GM18870 (cell line): ENCODE data around the gene IFT52.
"Not testable (repeated sequence)": the region's sequence is repeated elsewhere in the genome, so short reads cannot be mapped to it uniquely, and the experiment has no call there.

Source experiments
- ATAC-seq: cut with Tn5 transposase; IDR thresholded peaks from one replicate; pipeline ENCODE4 v1.9.1; 2021; ENCODE audit warnings: moderate library complexity; ENCODE audit not compliant: unreplicated experiment

Gene IFT52

DNA sequence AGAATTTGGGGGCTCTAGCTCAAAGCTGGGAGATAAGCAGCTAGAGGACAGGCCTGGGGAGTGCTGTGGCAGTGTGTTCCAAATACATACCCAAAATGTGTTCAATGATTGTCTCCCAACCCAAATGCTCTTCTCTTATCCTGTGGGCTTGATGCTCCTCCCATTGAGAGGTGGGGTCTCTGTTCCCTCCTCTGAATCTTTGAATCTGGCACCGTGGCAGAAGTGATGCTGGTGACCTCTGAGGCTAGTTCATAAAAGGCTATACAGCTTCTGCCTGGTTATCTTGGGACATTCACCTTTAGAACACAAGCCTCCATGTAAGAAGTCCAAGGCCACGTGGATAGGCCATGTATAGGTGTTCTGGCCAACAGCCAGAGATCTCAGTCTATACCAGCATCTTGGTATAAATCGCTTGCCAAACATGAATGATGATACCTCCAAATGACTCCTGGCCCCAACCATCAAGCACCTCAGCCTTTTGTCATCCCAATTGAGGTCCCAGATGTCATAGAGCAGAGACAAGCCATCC lies 60.3 kb downstream of the IFT52 start:
- no peak for ATAC-seq

DNA sequence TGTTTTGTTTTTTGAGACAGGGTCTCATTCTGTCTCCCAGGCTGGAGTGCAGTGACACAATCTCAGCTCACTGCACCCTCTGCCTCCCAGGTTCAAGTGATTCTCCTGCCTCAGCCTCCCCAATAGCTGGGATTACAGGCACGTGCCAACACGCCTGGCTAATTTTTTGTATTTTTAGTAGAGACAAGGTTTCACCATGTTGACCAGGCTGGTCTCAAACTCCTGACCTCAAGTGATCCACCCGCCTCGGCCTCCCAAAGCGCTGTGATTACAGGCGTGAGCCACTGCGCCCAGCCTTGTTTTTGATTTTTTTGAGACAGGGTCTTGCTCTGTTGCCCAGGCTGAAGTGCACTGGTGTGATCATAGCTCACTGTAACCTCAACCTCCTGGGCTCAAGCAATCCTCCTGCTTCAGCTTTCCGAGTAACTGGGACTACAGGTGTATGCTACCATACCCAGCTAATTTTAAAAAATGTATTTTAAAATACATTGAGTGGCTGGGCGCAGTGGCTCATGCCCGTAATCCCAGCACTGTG lies 61.0 kb downstream of the IFT52 start:
- ATAC-seq: not testable (repeated sequence)

DNA sequence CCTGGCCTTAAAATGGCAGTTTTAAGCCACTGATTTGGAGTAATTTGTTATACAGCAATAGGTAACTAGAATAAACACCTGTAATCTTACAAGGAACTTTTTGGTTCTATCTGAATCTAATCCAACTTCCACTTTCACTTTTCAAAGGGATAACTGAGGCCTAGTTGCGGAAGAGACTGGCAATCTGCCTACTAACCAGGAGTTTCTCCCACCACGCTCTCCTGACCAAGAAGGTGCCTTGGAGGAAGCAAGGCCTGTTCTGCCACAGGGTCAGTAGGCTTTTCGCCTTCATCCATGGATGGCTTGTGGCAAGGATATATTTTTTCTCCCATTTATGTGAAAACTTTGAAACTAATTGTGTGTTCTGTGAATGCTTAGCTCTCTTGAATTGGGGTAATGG lies 63.2 kb downstream of the IFT52 start:
- ATAC-seq: no peak

DNA sequence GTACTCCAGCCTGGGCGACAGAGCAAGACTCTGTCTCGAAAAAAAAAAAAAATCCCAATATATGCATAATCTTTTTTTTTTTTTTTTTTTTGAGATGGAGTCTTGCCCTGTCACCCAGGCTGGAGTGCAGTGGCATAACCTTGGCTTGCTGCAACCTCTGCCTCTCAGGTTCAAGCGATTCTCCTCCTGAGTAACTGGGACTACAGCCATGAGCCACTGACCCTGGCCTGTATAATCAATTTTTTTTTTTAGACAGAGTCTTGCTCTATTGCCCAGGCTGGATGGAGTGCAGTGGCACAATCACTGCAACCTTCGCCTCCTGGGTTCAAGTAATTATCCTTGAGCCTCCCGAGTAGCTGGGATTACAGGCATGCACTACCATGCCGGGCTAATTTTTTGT lies 64.4 kb downstream of the IFT52 start:
- ATAC-seq: not testable (repeated sequence)

DNA sequence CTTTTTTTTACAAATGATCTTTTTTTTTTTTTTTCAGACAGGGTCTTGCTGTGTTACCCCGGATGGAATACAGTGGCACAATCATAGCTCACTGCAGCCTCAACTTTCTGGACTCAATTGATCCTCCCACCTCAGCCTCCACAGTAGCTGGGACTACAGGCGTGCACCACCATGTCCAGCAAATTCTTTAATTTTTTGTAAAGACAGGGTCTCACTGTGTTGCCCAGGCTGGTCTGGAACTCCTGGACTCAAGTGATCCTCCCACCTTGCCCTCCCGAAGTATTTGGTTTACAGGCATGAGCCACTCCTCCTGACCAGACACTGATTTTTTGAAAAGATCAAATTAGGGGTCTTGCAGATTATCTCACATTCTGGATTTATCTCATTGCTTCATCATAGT lies 65.2 kb downstream of the IFT52 start:
- ATAC-seq: no peak

DNA sequence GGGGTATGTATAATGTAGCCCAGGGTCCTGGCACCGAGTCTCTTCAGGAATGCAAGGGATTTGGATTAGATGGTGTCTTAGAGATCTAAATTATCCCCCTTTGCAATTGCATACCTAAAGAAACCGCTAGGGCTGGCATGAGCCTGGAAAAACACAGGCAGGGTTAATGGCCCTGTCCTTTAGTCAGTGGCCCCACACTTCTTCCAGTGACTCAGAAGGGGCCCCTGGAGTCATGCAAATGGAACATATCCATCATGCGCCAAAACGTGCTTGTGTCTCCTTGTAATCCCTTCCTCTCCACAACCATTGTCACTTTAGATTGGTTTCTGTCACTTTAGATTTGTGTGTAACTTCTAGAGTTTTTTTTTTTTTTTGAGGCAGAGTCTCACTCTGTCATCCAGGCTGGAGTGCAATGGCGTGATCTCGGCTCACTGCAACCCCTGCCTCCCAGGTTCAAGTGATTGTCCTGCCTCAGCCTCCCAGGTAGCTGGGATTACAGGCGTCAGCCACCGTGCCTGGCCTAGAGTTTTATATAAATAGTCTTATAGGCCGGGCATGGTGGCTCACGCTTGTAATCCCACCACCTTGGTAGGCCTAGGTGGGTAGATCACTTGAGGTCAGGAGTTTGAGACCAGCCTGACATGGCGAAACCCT lies 67.5 kb downstream of the IFT52 start:
- no peak for ATAC-seq

DNA sequence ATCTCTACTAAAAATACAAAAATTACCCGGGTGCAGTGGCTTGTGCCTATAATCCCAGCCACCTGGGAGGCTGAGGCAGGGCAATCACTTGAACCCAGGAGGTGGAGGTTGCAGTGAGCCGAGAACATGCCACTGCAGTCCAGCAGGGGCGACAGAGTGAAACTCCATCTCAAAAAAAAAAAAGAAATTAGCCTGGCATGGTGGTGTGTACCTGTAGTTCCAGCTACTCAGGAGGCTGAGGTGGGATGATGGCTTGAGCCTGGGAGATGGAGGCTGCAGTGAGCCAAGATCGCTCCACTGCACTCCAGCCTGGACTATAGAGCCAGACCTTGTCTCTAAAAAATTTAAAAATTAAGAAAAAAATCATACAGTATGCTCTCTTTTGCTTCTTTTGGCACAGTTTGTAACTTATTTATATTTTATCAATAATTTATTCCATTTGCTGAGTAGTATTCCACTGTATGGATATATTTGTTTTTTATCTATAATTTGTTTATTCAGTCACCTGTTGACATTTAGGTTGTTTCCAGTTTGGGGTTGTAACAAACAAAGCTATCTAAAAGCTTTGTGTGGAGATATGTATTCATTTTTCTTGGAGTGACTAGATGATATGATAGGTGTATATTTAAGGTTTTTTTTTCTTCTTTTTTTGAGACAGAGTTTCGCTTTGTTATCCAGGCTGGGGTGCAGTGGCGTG lies 68.1 kb downstream of the IFT52 start:
- no peak for ATAC-seq

DNA sequence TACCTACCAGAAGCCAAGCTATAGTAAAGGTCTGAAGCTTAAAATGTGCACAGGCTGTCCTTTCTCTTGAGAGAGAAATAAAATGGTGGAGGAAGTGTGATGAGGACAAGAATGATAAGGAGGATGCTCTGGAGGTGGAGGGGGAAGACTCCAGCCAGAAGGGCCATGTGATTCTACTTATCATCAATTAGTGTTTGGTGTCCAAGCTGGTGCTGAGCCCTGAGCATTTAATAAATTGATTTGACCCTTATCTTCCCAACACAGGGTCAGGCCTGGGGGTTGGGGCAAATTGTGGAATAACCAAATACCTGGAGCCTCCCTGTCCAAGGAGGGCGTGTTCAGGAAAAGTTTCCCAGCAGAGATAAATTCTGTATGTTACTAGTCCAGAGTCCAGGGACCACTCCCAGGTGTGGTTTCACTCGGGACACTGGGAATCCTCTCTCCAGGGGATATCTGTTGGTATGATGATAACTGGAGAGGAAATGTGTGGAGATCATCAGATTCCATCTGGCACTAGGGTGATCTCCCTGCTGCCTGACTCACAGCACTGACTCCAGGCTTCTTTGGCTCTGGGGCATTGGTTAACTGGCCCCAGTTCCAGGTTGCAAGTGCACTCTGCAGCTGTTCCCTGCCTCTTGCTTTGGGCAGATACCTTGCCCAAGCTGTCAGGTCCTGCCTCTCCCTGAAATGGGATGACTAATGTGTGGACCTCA lies 72.4 kb downstream of the IFT52 start:
- ATAC-seq: no peak

DNA sequence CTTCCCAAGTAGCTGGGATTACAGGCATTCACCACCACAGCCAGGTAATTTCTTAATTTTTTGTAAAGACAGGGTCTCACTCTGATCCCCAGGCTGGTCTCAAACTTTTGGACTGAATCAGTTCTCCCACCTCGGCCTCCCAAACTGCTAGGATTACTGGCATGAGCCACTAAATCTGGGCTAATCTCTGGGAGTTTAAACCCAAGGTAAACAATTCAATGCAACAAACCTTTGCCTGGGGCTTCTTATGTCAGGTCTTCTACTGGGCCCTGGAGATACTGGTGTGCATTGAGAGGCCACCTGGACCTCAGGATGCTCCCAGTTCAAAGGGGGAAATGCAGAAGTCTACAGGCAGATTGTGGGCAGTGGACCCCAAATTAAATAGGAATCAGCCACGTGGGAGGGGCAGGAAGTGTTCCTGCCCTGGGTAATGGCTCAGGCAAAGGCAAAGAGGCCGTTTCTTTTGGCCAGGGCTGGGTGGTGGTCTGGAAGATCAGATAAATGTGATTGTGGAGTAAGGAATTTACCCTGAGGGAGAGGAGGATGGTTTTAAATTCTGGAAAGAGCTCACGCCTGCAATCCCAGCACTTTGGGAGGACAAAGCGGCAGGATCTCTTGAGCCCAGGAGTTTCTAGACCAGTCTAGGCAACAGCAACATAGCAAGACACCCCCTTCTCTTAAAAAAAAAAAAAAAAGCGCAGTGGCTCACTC lies 74.9 kb downstream of the IFT52 start:
- no peak for ATAC-seq

DNA sequence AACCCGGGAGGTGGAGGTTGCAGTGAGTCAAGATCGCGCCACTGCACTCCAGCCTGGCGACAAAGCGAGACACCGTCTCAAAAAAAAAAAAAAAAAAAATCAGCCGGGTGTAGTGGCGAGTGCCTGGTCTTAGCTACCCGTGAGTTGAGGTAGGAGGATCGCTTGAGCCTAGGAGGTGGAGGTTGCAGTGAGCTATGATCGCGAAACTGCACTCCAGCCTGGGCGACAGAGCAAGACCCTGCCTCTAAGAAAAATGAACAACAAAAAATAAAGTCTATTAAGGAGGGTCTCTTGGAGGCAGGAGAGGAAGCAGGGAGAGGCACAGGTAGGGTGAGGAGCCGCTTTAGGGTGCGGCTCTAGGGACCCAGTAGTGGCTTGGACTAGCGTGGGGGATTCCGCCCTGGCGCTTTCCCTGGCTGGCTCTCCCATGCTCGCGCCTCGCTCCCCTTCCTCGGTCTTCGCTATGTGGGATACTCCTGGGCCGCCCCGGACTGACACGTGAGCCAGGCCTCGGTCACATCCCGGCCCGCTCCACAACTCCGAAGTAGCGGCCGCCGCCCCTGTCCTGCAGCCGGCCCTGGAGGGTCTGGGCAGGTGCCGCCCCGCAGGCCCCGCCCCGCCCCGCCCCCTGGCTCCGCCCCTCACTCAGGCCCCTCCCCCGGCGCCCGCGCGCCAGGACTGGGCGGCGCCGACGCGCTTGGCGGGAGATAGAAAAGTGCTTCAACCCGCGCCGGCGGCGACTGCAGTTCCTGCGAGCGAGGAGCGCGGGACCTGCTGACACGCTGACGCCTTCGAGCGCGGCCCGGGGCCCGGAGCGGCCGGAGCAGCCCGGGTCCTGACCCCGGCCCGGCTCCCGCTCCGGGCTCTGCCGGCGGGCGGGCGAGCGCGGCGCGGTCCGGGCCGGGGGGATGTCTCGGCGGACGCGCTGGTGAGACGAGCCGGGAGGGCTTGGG lies 75.9 kb downstream of the IFT52 start, which contains the start of gene MYBL2:
MYBL2 (plus strand) TSS at position 739 of the 953 bp plus-strand sequence; CDS start at position 909, 170 bp downstream.
- peak; percentile 44 for ATAC-seq

DNA sequence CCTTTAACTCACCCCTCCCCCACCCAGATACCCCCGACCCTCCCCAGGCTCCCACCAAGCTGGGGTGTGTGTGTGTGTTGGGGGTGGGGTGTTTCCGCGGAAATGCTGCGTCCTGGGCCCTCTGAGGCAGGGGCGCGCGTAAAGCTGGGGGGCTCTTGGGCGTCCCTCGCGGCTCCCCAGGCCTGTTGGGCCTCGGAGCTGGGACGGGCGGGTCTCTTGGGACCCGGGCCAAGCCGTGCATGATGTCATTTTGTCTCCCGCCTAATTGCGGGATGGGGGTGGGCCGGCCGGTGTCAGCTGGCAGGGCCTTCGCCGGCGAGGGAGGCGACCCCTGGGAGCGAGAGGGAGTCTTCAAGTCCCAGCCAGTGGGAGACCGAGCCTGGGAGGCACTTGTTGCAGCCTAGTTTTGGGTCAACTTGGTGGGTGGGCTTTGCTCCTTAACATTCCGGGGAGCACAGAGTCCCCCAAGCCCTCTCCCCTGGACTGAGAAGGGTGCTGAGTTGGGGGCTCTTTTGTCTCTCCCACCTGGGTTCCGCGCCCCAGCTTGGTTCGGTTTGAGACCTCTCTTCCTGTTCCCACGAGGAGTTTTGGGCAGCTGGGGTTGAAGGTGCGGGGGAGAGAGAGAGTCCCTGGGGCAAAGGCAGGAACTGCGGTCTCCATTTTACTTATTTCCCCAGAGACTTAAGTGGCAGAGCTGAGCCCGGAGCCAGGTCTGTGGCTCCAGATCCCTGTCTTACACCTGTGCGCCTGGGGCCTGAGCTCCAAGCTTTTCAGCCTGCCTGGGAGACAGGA lies 76.8 kb downstream of the IFT52 start:
- no peak for ATAC-seq

DNA sequence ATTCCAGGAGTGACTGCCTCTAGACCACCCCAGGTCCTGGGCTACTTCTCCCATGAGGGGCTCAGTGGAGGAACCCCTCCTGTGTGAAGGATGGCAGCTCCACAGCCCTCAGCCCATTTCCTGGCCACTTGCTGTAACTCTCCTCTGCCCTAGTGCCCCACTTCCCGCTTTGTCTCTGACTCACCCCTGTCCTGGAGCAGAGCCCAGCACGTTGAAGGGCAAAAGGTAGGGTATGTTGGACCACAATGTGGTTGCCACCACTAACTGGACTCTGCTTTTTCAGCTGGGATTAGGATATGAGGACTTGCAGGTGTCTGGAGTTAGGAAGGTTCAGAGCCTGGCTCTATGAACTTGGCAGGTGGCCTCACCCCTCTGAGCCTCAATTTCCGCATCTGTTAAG lies 78.6 kb downstream of the IFT52 start:
- no peak for ATAC-seq

DNA sequence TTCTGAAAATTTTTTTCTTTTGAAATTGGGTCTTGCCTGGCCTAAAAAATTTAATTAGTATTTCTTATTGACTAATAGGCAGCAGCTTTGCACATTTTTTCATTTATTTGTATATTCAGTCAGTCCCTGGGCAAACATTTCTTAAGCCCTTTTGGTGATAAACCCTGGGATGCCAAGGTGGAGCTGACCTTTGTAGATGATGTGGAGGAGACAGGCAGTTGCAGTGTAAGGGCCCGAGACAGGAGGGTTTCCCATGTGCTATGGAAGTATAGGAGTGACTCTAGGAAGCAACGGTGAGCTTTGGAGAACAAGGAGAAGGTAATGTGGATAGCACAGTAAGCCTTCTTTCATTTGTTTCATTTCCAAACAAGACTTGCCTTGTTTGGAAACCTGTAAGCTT lies 79.7 kb downstream of the IFT52 start:
- no peak for ATAC-seq

DNA sequence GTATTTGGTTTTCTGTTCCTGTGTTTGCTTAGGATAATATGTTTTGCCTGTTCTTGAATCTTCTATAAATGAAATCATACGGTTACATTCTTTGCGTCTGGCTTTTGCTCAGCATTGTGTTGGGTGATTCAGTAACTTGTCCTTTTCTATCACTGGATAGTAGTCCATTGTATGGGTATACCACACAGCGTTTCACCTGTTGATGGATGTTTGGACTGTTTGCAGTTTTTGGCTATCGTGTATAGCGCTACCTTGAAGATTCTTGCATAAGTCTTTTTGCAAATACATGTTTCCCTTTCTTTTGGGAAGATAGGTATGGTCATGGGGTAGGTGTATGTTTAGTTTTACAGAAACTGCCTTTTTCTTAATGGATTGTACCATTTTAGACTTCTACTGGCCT lies 85.6 kb downstream of the IFT52 start:
- no peak for ATAC-seq

DNA sequence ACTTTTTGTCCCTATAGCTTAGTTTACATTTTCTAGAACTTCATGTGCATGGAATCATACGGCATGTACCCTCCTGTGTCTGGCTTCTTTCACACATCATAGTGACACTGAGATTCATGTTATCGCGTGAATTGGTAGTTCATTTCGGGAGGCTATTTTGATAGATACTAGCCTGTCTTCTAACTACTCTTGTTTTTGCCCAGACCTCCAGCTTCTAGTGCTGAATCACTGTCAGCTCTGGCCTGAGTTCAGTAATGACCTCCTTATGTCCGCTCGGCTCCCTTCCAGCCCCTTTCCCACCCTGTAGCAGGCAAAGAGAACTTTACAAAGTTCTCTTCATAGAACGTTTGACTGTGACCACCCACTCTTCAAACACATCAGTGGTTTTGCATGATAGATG lies 90.2 kb downstream of the IFT52 start:
- no peak for ATAC-seq

DNA sequence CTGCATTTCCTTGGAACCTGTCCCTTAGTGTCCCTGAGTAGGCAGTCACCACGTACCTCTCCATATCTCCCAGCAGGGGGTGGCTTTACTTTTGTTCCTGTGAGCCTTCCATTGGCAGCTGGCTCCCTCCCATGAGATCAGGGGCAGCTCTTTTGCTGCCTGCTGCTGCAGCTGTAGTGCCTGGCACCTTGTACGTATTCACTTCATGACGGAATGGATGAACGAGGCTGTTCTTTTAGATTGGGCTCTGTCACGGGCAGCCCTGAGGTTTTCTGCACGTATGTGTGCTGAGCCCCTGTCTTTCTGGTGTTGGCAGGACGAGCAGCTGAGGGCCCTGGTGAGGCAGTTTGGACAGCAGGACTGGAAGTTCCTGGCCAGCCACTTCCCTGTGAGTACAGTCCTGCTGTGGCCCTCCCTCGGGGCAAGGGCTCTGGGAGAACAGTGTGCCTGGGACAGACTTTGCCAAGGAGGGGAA lies 90.8 kb downstream of the IFT52 start:
- peak; percentile 11 for ATAC-seq

DNA sequence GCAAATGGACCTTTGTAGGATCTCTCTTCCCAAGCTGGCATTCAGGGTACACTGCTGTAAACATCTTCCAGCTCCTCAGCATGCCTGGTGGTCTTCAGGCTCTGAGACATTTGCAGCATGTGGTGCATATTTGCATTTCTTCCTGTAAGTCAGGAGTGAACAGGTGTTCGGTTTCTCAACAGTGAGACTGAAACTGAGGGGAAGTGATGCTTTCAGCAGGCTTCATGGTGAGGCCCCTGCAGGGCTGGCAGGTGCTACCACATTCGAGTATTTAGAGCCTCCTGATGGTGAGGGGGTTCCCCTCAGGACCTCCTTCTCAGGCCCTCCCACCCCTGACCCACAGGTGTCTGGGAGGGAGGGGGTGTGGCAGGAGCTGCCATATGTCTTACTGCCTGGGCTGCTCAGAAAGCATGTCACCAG lies 91.3 kb downstream of the IFT52 start:
- ATAC-seq: peak; percentile 95

DNA sequence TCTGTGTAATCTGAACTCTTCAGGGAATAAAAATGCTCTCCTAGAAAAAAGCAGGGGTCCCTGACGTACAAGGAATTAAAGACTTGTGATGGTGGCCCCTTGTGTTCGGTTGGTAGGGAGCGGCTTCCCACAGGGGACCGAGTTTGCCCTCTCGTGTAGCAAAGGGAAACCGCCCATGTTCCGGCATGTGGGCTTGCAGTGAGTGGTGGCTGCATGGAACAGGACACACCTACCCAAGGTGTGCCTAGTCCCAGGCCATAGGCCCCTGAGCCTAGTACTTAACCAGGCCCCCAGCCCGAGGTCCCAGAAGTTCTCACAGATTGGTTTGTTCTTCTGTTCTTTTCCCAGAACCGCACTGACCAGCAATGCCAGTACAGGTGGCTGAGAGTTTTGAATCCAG lies 91.7 kb downstream of the IFT52 start:
- peak; percentile 8 for ATAC-seq

DNA sequence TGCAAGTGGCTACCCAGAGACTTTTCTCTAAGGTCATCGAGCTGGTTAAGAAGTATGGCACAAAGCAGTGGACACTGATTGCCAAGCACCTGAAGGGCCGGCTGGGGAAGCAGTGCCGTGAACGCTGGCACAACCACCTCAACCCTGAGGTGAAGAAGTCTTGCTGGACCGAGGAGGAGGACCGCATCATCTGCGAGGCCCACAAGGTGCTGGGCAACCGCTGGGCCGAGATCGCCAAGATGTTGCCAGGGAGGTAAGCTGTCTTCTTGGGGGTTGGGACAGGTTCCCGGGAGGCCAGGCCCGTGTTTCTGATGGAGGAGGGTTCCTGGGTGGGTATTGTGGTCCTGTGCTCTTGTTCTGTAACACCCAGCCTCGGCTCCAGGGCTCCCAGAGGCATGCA lies 96.1 kb downstream of the IFT52 start:
- ATAC-seq: no peak
